Body of pancreas (tissue), 4 donors: ENCODE measurements around the gene LIX1L.

Experiments
- CTCF ChIP-seq, 7 experiments: fragments of 450-650 bp in 4 of 7; fragments of 200-600 bp in 3 of 7; sonication (generic) in 3 of 7; IDR thresholded peaks; one replicate each; pipeline ENCODE4 v1.5.1; 2016 to 2019; ENCODE audit warnings: antibody characterized with exemption in 7 of 7
- POLR2A ChIP-seq, 3 donors: fragments of 450-650 bp; IDR thresholded peaks; one replicate each; pipeline ENCODE4 v1.6.1; 2016; ENCODE audit warnings: antibody characterized with exemption in 3 of 3, mild to moderate bottlenecking in 2 of 3

- TF ChIP-seq CTCF (IDR thresholded peaks at IDR 0.05) (peak in 1 of 7 experiments; percentile 6), POLR2A (IDR thresholded peaks at IDR 0.05) (no peak)
These were observed 905 bp downstream of the LIX1L start for GRCh38 chr1:145956781-145957442.
